Measurements from ENCODE around the gene PPFIA3. TPM values are rescaled to one million over a fixed set of nuclear protein-coding genes. Genes with fewer than 3 reads are reported as not detected.

PPFIA3 gene
- polyA plus RNA-seq, 4 donors, result 2.8 to 48.6 (median 30.1) TPM

DNA sequence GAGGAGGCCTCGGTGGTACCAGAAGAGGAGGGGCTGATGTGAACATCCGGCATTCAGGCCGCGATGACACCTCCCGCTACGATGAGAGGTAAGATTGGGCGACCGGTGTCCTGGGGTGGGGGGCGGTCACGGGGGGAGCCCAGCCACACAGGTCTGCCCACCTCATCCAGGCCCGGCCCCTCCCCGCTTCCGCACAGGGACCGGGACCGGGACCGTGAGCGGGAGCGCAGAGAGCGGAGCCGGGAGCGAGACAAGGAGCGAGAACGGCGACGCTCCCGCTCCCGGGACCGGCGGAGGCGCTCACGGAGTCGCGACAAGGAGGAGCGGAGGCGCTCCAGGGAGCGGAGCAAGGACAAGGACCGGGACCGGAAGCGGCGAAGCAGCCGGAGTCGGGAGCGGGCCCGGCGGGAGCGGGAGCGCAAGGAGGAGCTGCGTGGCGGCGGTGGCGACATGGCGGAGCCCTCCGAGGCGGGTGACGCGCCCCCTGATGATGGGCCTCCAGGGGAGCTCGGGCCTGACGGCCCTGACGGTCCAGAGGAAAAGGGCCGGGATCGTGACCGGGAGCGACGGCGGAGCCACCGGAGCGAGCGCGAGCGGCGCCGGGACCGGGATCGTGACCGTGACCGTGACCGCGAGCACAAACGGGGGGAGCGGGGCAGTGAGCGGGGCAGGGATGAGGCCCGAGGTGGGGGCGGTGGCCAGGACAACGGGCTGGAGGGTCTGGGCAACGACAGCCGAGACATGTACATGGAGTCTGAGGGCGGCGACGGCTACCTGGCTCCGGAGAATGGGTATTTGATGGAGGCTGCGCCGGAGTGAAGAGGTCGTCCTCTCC lies 11.5 kb upstream of the PPFIA3 start:
- no peaks in the 10 kb centered on the region for H3K9me3 ChIP-seq (ENCODE audit: control insufficient read depth in 2 of 2, insufficient read depth in 1 of 2, low read depth in 1 of 2, low read length in 1 of 2)
- WGBS, 3 donors, result 96 to 97% (median 96%) methylated on average over 90 to 93 of the region's 93 CpGs
- H3K27ac ChIP-seq (ENCODE audit: low read depth in 1 of 3, low read length in 2 of 3), result no peak overlapping the region
- H3K36me3 ChIP-seq (ENCODE audit: control insufficient read depth in 3 of 3, insufficient read depth in 2 of 3, low read depth in 1 of 3, low read length in 3 of 3), result peaks cover 12 to 67% (median 13%) of the 10 kb centered on the region in 3 donors
- DNase-seq (no peak), FAIRE-seq (no peak)
- H3K27me3 ChIP-seq (ENCODE audit: control insufficient read depth in 3 of 3, insufficient read depth in 3 of 3, low read length in 3 of 3), result no peaks in the 10 kb centered on the region
- no peaks in the 10 kb centered on the region for H3K4me1 ChIP-seq (ENCODE audit: control insufficient read depth in 3 of 3, insufficient read depth in 2 of 3, low read depth in 1 of 3, low read length in 2 of 3)
- H3K4me3 ChIP-seq (ENCODE audit: low read depth in 1 of 3, low read length in 3 of 3), result no peak overlapping the region

GRCh38 chr19:49109051-49109450 lies 10.3 kb upstream of the PPFIA3 start:
- Histone ChIP-seq H3K27ac (ENCODE audit: low read depth in 1 of 3, low read length in 2 of 3) (no peak overlapping the region), H3K27me3 (ENCODE audit: control insufficient read depth in 3 of 3, insufficient read depth in 3 of 3, low read length in 3 of 3) (no peaks in the 10 kb centered on the region), H3K9me3 (ENCODE audit: control insufficient read depth in 2 of 2, insufficient read depth in 1 of 2, low read depth in 1 of 2, low read length in 1 of 2) (no peaks in the 10 kb centered on the region), H3K36me3 (ENCODE audit: control insufficient read depth in 3 of 3, insufficient read depth in 2 of 3, low read depth in 1 of 3, low read length in 3 of 3) (peaks cover 12 to 55% (median 13%) of the 10 kb centered on the region in 3 donors), H3K4me1 (ENCODE audit: control insufficient read depth in 3 of 3, insufficient read depth in 2 of 3, low read depth in 1 of 3, low read length in 2 of 3) (peaks cover 0 to 3% (median 2%) of the 10 kb centered on the region in 3 donors), H3K4me3 (ENCODE audit: low read depth in 1 of 3, low read length in 3 of 3) (no peak overlapping the region)
- no peak for FAIRE-seq
- no peak for DNase-seq
- WGBS, 3 donors, result 80 to 88% (median 86%) methylated on average over 5 of the region's 5 CpGs

DNA sequence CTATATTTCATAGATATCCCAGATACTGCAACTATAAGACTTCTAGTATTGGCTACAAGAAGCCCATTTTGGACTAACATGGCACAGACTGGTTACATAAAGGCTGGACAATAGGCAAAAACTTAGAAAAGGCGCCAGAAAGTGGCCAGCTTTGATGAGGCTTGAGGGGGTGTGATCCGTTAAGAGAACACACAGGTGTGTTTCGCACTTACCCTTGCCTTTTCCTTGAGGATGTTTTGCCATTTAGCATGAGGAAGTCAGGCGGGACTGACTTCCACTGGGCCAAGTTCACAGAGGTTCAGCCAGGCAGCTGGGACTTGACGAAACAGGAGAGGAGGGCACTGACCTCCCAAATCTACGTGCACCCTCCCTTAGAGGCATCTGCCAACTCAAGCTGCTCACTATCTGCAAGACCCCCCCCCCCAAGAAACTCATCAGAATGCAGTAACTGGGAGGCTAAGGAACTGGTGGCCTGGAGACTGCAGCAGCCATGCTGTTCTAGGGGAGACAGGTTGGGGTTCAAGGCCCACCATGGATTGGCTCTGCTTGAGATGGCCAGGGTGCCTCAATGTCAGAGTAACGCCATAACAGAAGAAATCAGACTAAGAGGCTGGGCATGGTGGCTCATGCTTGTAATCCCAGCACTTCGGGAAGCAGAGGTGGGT lies 9.6 kb upstream of the PPFIA3 start:
- Histone ChIP-seq H3K27ac (ENCODE audit: low read depth in 1 of 3, low read length in 2 of 3) (no peak overlapping the region), H3K9me3 (ENCODE audit: control insufficient read depth in 2 of 2, insufficient read depth in 1 of 2, low read depth in 1 of 2, low read length in 1 of 2) (no peaks in the 10 kb centered on the region), H3K4me1 (ENCODE audit: control insufficient read depth in 3 of 3, insufficient read depth in 2 of 3, low read depth in 1 of 3, low read length in 2 of 3) (peaks cover 0 to 3% (median 2%) of the 10 kb centered on the region in 3 donors), H3K36me3 (ENCODE audit: control insufficient read depth in 3 of 3, insufficient read depth in 2 of 3, low read depth in 1 of 3, low read length in 3 of 3) (peaks cover 12 to 49% (median 13%) of the 10 kb centered on the region in 3 donors), H3K4me3 (ENCODE audit: low read depth in 1 of 3, low read length in 3 of 3) (no peak overlapping the region), H3K27me3 (ENCODE audit: control insufficient read depth in 3 of 3, insufficient read depth in 3 of 3, low read length in 3 of 3) (no peaks in the 10 kb centered on the region)
- DNase-seq (no peak), FAIRE-seq (no peak)
- 82 to 89% (median 87%) methylated on average over 8 of the region's 8 CpGs for WGBS, 3 donors

DNA sequence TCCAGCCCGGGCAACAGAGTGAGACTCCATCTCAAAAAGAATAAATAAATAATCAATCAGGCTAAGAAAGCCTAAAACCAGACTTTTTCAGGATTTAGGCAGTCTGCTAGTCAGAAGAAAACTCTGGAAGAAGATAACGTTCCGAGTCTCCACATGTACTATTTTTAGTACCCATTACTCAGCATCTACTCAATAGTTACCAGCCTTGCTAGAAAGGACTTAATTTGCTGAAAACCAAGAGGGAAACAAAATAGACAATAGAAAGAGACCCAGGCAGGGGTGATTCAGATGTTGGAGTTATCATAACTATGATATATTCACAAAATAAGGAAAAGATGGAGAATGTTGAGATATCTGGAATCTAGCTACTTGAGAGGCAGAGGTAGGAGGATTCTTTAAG lies 8.8 kb upstream of the PPFIA3 start:
- Histone ChIP-seq H3K27me3 (ENCODE audit: control insufficient read depth in 3 of 3, insufficient read depth in 3 of 3, low read length in 3 of 3) (no peaks in the 10 kb centered on the region), H3K4me1 (ENCODE audit: control insufficient read depth in 3 of 3, insufficient read depth in 2 of 3, low read depth in 1 of 3, low read length in 2 of 3) (peaks cover 0 to 3% (median 3%) of the 10 kb centered on the region in 3 donors), H3K4me3 (ENCODE audit: low read depth in 1 of 3, low read length in 3 of 3) (no peak overlapping the region), H3K9me3 (ENCODE audit: control insufficient read depth in 2 of 2, insufficient read depth in 1 of 2, low read depth in 1 of 2, low read length in 1 of 2) (no peaks in the 10 kb centered on the region), H3K27ac (ENCODE audit: low read depth in 1 of 3, low read length in 2 of 3) (no peak overlapping the region), H3K36me3 (ENCODE audit: control insufficient read depth in 3 of 3, insufficient read depth in 2 of 3, low read depth in 1 of 3, low read length in 3 of 3) (peaks cover 9 to 41% (median 12%) of the 10 kb centered on the region in 3 donors)
- DNase-seq (no peak), FAIRE-seq (no peak)
- 38 to 55% (median 42%) methylated on average over 3 of the region's 3 CpGs for WGBS, 3 donors

- Histone ChIP-seq H3K27me3 (ENCODE audit: control insufficient read depth in 3 of 3, insufficient read depth in 3 of 3, low read length in 3 of 3) (no peaks in the 10 kb centered on the region), H3K4me1 (ENCODE audit: control insufficient read depth in 3 of 3, insufficient read depth in 2 of 3, low read depth in 1 of 3, low read length in 2 of 3) (peaks cover 0 to 3% (median 3%) of the 10 kb centered on the region in 3 donors), H3K4me3 (ENCODE audit: low read depth in 1 of 3, low read length in 3 of 3) (no peak overlapping the region), H3K36me3 (ENCODE audit: control insufficient read depth in 3 of 3, insufficient read depth in 2 of 3, low read depth in 1 of 3, low read length in 3 of 3) (peaks cover 9 to 39% (median 10%) of the 10 kb centered on the region in 3 donors), H3K9me3 (ENCODE audit: control insufficient read depth in 2 of 2, insufficient read depth in 1 of 2, low read depth in 1 of 2, low read length in 1 of 2) (no peaks in the 10 kb centered on the region), H3K27ac (ENCODE audit: low read depth in 1 of 3, low read length in 2 of 3) (no peak overlapping the region)
- no peak for FAIRE-seq
- DNase-seq, result no peak
- 82 to 86% (median 83%) methylated on average over 11 of the region's 11 CpGs for WGBS, 3 donors
These were observed 7.9 kb upstream of the PPFIA3 start for GRCh38 chr19:49111218-49111998.

GRCh38 chr19:49113762-49114629 lies 5.3 kb upstream of the PPFIA3 start, which contains the start of gene LIN7B:
LIN7B (plus strand) TSS chr19:49114370; CDS start chr19:49114405, 35 bp downstream.
- DNase-seq, result peak; percentile 66 to 90
- 0 to 2% (median 1%) methylated on average over 33 to 66 of the region's 66 CpGs for WGBS, 3 donors
- Histone ChIP-seq H3K9me3 (ENCODE audit: control insufficient read depth in 2 of 2, insufficient read depth in 1 of 2, low read depth in 1 of 2, low read length in 1 of 2) (no peaks in the 10 kb centered on the region), H3K36me3 (ENCODE audit: control insufficient read depth in 3 of 3, insufficient read depth in 2 of 3, low read depth in 1 of 3, low read length in 3 of 3) (peaks cover 0 to 19% (median 0%) of the 10 kb centered on the region in 3 donors), H3K4me3 (ENCODE audit: low read depth in 1 of 3, low read length in 3 of 3) (peak within 1 kb of the TSS; percentile 55 to 90 (median 77)), H3K27ac (ENCODE audit: low read depth in 1 of 3, low read length in 2 of 3) (peak within 1 kb of the TSS; percentile 35 to 66 (median 49)), H3K4me1 (ENCODE audit: control insufficient read depth in 3 of 3, insufficient read depth in 2 of 3, low read depth in 1 of 3, low read length in 2 of 3) (peaks cover 7 to 12% (median 9%) of the 10 kb centered on the region in 3 donors), H3K27me3 (ENCODE audit: control insufficient read depth in 3 of 3, insufficient read depth in 3 of 3, low read length in 3 of 3) (no peaks in the 10 kb centered on the region)
- FAIRE-seq, result no peak

DNA sequence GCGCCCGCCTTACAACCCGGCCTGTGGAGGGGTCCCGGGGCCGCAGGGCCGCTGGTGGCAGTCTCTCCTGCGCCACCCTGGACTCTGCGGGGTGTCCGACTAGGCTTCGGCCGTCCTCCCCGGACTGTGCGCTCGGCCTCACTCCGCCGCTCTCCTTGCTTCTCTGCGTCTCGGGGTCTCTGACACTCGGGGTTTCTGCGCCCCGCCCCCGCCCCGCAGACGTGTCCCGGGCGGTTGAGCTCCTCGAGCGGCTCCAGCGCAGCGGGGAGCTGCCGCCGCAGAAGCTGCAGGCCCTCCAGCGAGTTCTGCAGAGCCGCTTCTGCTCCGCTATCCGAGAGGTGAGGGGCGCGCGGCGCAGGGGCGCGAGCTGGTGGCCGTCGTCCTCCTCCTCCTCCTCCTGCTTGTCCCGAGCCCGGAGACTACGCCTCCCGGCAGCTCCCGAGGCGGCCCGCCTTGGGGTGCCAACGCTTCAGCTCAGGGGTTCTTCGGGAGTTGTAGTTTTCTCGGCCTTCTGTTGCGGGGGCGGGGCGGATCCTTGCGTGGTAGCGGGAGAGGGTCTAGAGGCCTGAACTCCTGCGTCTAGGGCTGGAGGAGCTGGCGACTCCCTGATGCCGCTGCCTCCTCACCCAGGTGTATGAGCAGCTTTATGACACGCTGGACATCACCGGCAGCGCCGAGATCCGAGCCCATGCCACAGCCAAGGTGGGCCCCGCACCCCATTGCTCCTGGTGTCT lies 4.5 kb upstream of the PPFIA3 start:
- no peaks in the 10 kb centered on the region for H3K9me3 ChIP-seq (ENCODE audit: control insufficient read depth in 2 of 2, insufficient read depth in 1 of 2, low read depth in 1 of 2, low read length in 1 of 2)
- H3K27ac ChIP-seq (ENCODE audit: low read depth in 1 of 3, low read length in 2 of 3), result peak overlapping the region; percentile 14 to 66 (median 33)
- no peak for FAIRE-seq
- peaks cover 0 to 3% (median 0%) of the 10 kb centered on the region in 3 donors for H3K27me3 ChIP-seq (ENCODE audit: control insufficient read depth in 3 of 3, insufficient read depth in 3 of 3, low read length in 3 of 3)
- WGBS, 3 donors, result 10 to 11% (median 11%) methylated on average over 60 to 68 of the region's 68 CpGs
- H3K4me3 ChIP-seq (ENCODE audit: low read depth in 1 of 3, low read length in 3 of 3), result peak overlapping the region; percentile 55 to 90 (median 77)
- H3K36me3 ChIP-seq (ENCODE audit: control insufficient read depth in 3 of 3, insufficient read depth in 2 of 3, low read depth in 1 of 3, low read length in 3 of 3), result peaks cover 0 to 13% (median 0%) of the 10 kb centered on the region in 3 donors
- peak; percentile 66 to 80 for DNase-seq
- H3K4me1 ChIP-seq (ENCODE audit: control insufficient read depth in 3 of 3, insufficient read depth in 2 of 3, low read depth in 1 of 3, low read length in 2 of 3), result peaks cover 7 to 15% (median 9%) of the 10 kb centered on the region in 3 donors

Data from small intestine (tissue), 7 donors.